Esophagus muscularis mucosa (tissue), 4 donors: ENCODE results near the gene ACSF2. TPM values are rescaled to one million over a fixed set of nuclear protein-coding genes. Genes with fewer than 3 reads are reported as not detected.

Source experiments
- DNase-seq: peaks from one replicate; pipeline ENCODE4 v3.0.0-alpha.2; 2017; ENCODE audit errors: extremely low spot score
- H3K27ac ChIP-seq, 4 donors: fragments of 200-600 bp; sonication (generic); replicated peaks in 1 of 4; 1 replicate in 3 of 4; 2 replicates in 1 of 4; pipeline ENCODE4 v1.5.1; 2016 to 2019; ENCODE audit warnings: mild to moderate bottlenecking in 1 of 4
- H3K27me3 ChIP-seq, 4 donors: fragments of 200-600 bp; sonication (generic); one replicate each; pipeline versions ENCODE4 v1.5.1 to v1.6.0; 2016 to 2019
- H3K36me3 ChIP-seq, 4 donors: fragments of 200-600 bp; sonication (generic); one replicate each; pipeline ENCODE4 v1.5.1; 2016 to 2019
- H3K4me1 ChIP-seq, 4 donors: fragments of 200-600 bp; sonication (generic); one replicate each; pipeline ENCODE4 v1.5.1; 2016 to 2019
- H3K4me3 ChIP-seq, 4 donors: fragments of 200-600 bp; sonication (generic); 1 replicate in 2 of 4; 2 replicates in 2 of 4; pipeline ENCODE4 v1.5.1; 2016 to 2019; ENCODE audit warnings: mild to moderate bottlenecking in 4 of 4, moderate library complexity in 1 of 4
- H3K9me3 ChIP-seq, 4 donors: fragments of 200-600 bp; sonication (generic); 1 replicate in 3 of 4; 2 replicates in 1 of 4; pipeline ENCODE4 v1.5.1; 2016 to 2019
- EP300 ChIP-seq: sonication (generic); formaldehyde crosslinking; IDR thresholded peaks from one replicate; pipeline ENCODE4 v1.6.1; 2017; ENCODE audit warnings: antibody characterized with exemption
- POLR2A ChIP-seq: fragments of 450-650 bp; IDR thresholded peaks from one replicate; pipeline ENCODE4 v1.6.1; 2017; ENCODE audit warnings: antibody characterized with exemption, moderate library complexity, mild to moderate bottlenecking, low read depth
- POLR2AphosphoS5 ChIP-seq, 2 donors: sonication (generic); formaldehyde crosslinking; IDR thresholded peaks; one replicate each; pipeline ENCODE4 v1.6.1; 2017; ENCODE audit warnings: antibody characterized with exemption in 2 of 2
- WGBS: methylation state at CpG from one replicate; pipeline ENCODE4 v1.1.5; 2018; 5-methylcytosine and 5-hydroxymethylcytosine counted together
- intact Hi-C: fragments of 100-400 bp; cut with DNase I; formaldehyde crosslinking; loops from one replicate; pipeline ENCODE4 v1.15.1; 2023
- total RNA-seq, 4 donors: library from RNA; depleted of rRNA; stranded (reverse); fragments of >200 nt; gene quantifications; one replicate each; pipeline versions ENCODE4 v1.1.0 to v1.2.1, GENCODE V29; 2016
- TF ChIP-seq, protein P1 (sequence below), 3 experiments: fragments of 200-600 bp in 2 of 3; fragments of 450-650 bp in 1 of 3; sonication (generic) in 2 of 3; IDR thresholded peaks; one replicate each; pipeline ENCODE4 v1.5.1; 2017 to 2019; ENCODE audit warnings: antibody characterized with exemption in 3 of 3, mild to moderate bottlenecking in 2 of 3, moderate library complexity in 1 of 3

ACSF2 gene
- total RNA-seq, 4 donors from 2014 or later = 6.0 to 9.6 (median 8.1) TPM

DNA sequence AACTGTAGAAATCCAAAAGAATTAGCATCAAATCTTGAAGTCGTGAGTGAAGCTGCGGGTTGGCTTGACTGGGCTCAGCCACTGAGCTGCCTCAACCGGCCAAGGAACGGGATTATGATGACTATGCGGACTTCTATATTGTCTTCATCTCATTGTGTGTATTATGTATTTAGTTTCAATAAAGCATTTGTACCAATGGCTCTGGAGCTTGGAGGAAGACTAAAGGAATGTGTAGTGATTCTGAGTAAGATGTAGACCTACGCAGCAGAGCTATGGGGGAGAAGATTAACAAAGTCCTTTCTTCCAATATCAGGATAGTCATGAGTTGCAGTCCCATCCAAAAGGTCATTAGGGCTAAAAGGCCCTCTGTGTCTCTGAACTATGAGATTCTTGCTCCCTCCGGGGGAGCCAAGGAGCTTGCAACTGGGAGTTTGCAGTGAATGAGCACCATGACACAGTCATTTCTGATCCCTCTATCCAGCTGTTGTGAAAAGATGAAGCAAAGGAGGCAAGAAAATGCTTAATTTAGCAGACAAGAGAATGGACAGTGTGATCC lies 44.7 kb upstream of the ACSF2 start:
- no peak for DNase-seq
- WGBS = 94% methylated on average over 7 of the region's 7 CpGs
- Histone ChIP-seq H3K27me3 (no peaks in the 10 kb centered on the region), H3K27ac (no peak overlapping the region), H3K9me3 (no peaks in the 10 kb centered on the region), H3K4me3 (no peak overlapping the region), H3K4me1 (no peaks in the 10 kb centered on the region), H3K36me3 (peaks cover 48 to 65% (median 63%) of the 10 kb centered on the region in 4 donors)
- TF ChIP-seq, protein P1, sequence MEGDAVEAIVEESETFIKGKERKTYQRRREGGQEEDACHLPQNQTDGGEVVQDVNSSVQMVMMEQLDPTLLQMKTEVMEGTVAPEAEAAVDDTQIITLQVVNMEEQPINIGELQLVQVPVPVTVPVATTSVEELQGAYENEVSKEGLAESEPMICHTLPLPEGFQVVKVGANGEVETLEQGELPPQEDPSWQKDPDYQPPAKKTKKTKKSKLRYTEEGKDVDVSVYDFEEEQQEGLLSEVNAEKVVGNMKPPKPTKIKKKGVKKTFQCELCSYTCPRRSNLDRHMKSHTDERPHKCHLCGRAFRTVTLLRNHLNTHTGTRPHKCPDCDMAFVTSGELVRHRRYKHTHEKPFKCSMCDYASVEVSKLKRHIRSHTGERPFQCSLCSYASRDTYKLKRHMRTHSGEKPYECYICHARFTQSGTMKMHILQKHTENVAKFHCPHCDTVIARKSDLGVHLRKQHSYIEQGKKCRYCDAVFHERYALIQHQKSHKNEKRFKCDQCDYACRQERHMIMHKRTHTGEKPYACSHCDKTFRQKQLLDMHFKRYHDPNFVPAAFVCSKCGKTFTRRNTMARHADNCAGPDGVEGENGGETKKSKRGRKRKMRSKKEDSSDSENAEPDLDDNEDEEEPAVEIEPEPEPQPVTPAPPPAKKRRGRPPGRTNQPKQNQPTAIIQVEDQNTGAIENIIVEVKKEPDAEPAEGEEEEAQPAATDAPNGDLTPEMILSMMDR (IDR thresholded peaks at IDR 0.05) = no peak
- TF ChIP-seq POLR2A (no peak), EP300 (no peak), POLR2AphosphoS5 (IDR thresholded peaks at IDR 0.05) (no peak)
- intact Hi-C loops = no loop called here

DNA sequence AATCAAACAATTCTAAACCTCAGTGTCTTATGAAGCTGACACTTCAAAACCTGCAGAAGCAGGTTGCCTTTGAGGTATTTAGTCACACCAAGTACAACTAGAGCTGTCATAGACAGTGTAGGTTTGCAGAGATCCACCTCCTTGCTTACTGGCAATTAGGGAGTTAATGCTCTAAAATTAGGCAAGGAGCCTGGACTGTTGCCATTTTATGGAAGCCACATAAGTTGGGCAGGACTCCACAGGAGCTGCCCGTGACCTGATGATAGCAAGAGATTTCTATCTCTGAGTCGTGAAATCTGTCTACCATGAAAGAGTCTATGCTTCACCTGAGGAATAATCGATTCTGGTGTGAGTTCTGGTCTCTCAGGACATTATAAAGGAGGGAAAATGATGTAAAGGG lies 44.1 kb upstream of the ACSF2 start:
- intact Hi-C loops = no loop called here
- no peak for DNase-seq
- Histone ChIP-seq H3K27ac (no peak overlapping the region), H3K9me3 (no peaks in the 10 kb centered on the region), H3K4me3 (no peak overlapping the region), H3K27me3 (no peaks in the 10 kb centered on the region), H3K4me1 (no peaks in the 10 kb centered on the region), H3K36me3 (peaks cover 54 to 71% (median 69%) of the 10 kb centered on the region in 4 donors)
- TF ChIP-seq, protein P1 (IDR thresholded peaks at IDR 0.05) = no peak
- TF ChIP-seq POLR2A (no peak), EP300 (no peak), POLR2AphosphoS5 (IDR thresholded peaks at IDR 0.05) (no peak)
- WGBS = 47% methylated on average over 3 of the region's 3 CpGs

DNA sequence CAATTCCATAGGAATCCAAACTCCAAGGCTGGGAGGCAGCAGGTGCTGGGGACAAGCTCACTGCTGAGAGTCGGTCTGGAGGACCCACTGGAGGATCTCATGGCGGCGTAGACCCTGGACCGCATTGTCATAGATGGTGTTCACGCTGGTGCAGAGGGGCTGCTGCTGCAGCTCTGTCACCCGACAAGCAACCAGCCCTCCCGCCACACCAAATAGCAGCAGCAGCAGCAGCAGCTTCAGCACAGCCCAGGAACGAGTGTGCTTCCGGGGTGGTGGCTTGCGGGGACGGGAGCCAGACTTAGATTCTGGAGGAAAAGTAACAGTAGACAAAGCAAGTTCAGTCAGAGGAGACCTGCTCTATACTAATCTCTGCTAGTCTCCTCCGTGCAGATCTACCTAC lies 43.1 kb upstream of the ACSF2 start:
- intact Hi-C loops = no loop called here
- DNase-seq = no peak
- H3K4me3 ChIP-seq = no peak overlapping the region
- H3K9me3 ChIP-seq = no peaks in the 10 kb centered on the region
- peaks cover 64 to 81% (median 79%) of the 10 kb centered on the region in 4 donors for H3K36me3 ChIP-seq
- H3K4me1 ChIP-seq = no peaks in the 10 kb centered on the region
- H3K27me3 ChIP-seq = no peaks in the 10 kb centered on the region
- TF ChIP-seq POLR2A = no peak
- no peak for TF ChIP-seq EP300
- TF ChIP-seq, protein P1 (IDR thresholded peaks at IDR 0.05) = no peak
- no peak for TF ChIP-seq POLR2AphosphoS5 (IDR thresholded peaks at IDR 0.05)
- 89% methylated on average over 12 of the region's 12 CpGs for WGBS
- H3K27ac ChIP-seq = no peak overlapping the region

DNA sequence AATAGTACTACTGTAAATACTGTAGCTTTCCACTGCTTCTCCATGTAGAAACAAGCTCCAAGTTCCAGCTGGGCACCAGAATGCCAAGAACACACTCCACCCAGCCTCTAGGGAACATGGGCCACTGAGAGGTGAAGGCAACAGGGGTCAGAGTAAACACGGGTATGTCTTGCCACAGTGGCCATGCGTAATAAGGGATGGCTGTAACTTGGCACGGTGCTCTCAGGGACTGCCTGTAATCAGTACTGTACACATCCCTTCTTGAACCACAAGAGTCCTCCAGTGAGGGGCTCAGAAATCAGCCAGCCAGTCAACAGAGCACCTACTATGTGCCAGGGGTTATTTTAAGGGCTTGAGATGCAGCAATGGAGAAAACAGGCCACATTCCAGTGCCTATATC lies 39.5 kb upstream of the ACSF2 start:
- H3K27me3 ChIP-seq = no peaks in the 10 kb centered on the region
- TF ChIP-seq POLR2A = no peak
- TF ChIP-seq EP300 = no peak
- TF ChIP-seq POLR2AphosphoS5 (IDR thresholded peaks at IDR 0.05) = no peak
- TF ChIP-seq, protein P1 (IDR thresholded peaks at IDR 0.05) = no peak
- no peaks in the 10 kb centered on the region for H3K9me3 ChIP-seq
- H3K4me3 ChIP-seq = no peak overlapping the region
- no peak for DNase-seq
- H3K27ac ChIP-seq = no peak overlapping the region
- H3K36me3 ChIP-seq = peaks cover 89 to 100% (median 99%) of the 10 kb centered on the region in 4 donors
- H3K4me1 ChIP-seq = no peaks in the 10 kb centered on the region
- intact Hi-C loops = no loop called here
- WGBS = 100% methylated on average over 1 of the region's 3 CpGs

DNA sequence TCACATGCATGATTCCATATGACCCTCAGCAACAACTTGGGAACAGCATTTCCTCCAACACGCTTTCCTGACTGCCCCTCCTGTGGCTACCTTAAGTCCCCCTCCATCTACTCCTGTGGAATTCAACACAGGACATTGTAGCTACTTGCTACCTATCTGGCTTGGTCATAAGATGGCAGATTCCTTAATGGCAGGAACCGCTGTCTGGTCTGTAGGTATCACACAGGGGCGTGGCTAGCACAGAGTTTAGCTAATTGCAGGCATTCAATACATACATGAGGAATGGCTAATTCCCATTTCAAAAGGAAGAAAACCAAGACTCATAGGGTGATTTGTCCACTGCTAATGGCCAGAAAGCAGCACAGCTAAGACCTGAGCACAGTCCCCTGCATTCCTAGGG lies 37.3 kb upstream of the ACSF2 start:
- no peak for DNase-seq
- Histone ChIP-seq H3K4me3 (no peak overlapping the region), H3K36me3 (peaks cover 90 to 100% (median 99%) of the 10 kb centered on the region in 4 donors), H3K27ac (no peak overlapping the region), H3K27me3 (no peaks in the 10 kb centered on the region), H3K4me1 (peaks cover 0 to 4% (median 0%) of the 10 kb centered on the region in 4 donors), H3K9me3 (no peaks in the 10 kb centered on the region)
- 93% methylated on average over 3 of the region's 3 CpGs for WGBS
- intact Hi-C loops = no loop called here
- TF ChIP-seq EP300 (no peak), POLR2AphosphoS5 (IDR thresholded peaks at IDR 0.05) (no peak), POLR2A (no peak)
- TF ChIP-seq, protein P1 (IDR thresholded peaks at IDR 0.05) = no peak
